SK-N-MC (cell line): ENCODE results near the gene LARGE1.

Experiments
- DNase-seq: peaks from one replicate; pipeline ENCODE4 v3.0.0-alpha.2; 2011; ENCODE audit warnings: low read depth, low spot score
- H3K27ac ChIP-seq: fragments of 200-600 bp; sonication (generic); 2 replicates; pipeline ENCODE4 v1.5.1; 2016; ENCODE audit warnings: mixed run types
- H3K36me3 ChIP-seq: fragments of 200-600 bp; sonication (generic); 2 replicates; pipeline ENCODE4 v1.6.1; 2017; ENCODE audit warnings: antibody characterized with exemption, low read length, mixed read lengths; ENCODE audit not compliant: insufficient read depth
- H3K4me3 ChIP-seq: fragments of 200-600 bp; sonication (generic); 2 replicates; pipeline ENCODE4 v1.5.1; 2016
- H3K9ac ChIP-seq: fragments of 200-600 bp; sonication (generic); 2 replicates; pipeline ENCODE4 v1.8.0; 2017; ENCODE audit warnings: mixed run types, mixed read lengths; ENCODE audit not compliant: insufficient read length
- H3K9me3 ChIP-seq: fragments of 200-600 bp; sonication (generic); 2 replicates; pipeline ENCODE4 v1.6.1; 2017; ENCODE audit warnings: low read depth, mild to moderate bottlenecking, antibody characterized with exemption, low read length, moderate library complexity, mixed read lengths
- EZH2 ChIP-seq: fragments of 200-600 bp; sonication (generic); IDR thresholded peaks from one replicate; pipeline ENCODE4 v1.6.1; 2017; ENCODE audit warnings: antibody characterized with exemption
- FOXP2 ChIP-seq: optimal IDR thresholded peaks from 2 replicates; pipeline ENCODE3; 2011; ENCODE audit warnings: mild to moderate bottlenecking, moderate library complexity; ENCODE audit not compliant: insufficient read depth; ENCODE audit errors: extremely low read length, control extremely low read depth
- POLR2AphosphoS5 ChIP-seq: IDR thresholded peaks from 2 replicates; pipeline ENCODE4 v1.6.1; 2012; ENCODE audit warnings: mild to moderate bottlenecking, low read depth, low read length, borderline replicate concordance

The LARGE1 gene

DNA sequence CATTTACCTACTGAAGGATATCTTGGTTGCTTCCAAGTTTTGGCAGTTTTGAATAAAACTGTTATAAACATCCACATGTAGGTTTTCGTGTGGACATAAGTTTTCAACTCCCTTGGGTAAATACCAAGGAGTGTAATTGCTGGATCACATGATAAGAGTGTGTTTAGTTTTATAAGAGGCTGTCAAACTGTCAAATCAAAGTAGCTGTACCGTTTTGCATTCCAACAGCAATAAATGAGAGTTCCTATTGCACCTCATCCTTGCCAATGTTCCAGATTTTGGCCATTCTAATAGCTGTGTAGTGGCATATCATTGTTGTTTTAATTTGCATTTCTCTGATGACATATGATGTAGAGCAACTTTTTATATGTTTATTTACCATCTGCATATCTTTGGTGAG lies 671.3 kb downstream of the LARGE1 start:
- no peak for DNase-seq
- Histone ChIP-seq H3K9ac (no peak overlapping the region), H3K27ac (no peak overlapping the region), H3K4me3 (no peak overlapping the region), H3K9me3 (no peaks in the 10 kb centered on the region), H3K36me3 (no peaks in the 10 kb centered on the region)
- TF ChIP-seq POLR2AphosphoS5 (no peak), EZH2 (no peak), FOXP2 (no peak)

DNA sequence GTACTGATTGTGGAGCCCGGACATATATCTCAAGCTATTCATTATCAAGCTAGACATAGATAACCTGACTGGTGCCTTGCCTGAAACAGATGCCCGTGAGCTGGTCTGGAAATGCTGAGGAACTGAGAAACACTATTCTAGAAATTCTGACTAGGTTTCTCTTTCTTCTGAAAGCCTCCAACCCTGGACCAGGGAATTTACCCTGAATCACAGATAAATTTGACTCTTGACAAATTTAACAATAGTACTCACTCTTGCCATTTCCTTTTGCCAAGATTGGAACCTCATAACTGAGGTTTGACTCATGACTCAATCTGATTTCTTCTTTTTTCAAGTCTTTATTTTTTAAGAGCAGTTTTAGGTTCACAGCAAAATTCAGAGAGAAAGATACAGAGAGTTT lies 672.5 kb downstream of the LARGE1 start:
- no peak overlapping the region for H3K9ac ChIP-seq
- TF ChIP-seq FOXP2 (no peak), POLR2AphosphoS5 (no peak), EZH2 (no peak)
- no peaks in the 10 kb centered on the region for H3K9me3 ChIP-seq
- H3K4me3 ChIP-seq, result no peak overlapping the region
- H3K27ac ChIP-seq, result no peak overlapping the region
- no peak for DNase-seq
- no peaks in the 10 kb centered on the region for H3K36me3 ChIP-seq

DNA sequence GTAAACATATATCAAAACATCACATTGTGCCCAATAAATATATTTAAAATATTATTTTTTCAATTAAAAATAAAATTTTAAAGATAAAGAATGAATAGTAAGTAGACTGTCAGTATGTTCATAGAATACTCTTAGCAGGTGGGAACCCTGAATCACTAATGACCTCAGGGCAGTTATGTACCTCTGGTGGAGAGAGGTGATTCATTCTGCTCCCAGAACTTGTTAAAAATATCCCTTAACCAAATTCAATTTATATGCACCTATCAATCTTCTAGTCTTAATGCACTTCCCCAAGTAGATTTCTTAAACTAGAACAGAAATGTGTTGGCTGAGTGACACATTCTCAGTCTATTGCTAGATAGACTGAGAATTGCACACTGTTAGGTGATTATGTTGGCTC lies 678.2 kb downstream of the LARGE1 start:
- no peak for TF ChIP-seq POLR2AphosphoS5
- TF ChIP-seq FOXP2, result no peak
- no peak for TF ChIP-seq EZH2
- no peak for DNase-seq
- H3K9me3 ChIP-seq, result no peaks in the 10 kb centered on the region

DNA sequence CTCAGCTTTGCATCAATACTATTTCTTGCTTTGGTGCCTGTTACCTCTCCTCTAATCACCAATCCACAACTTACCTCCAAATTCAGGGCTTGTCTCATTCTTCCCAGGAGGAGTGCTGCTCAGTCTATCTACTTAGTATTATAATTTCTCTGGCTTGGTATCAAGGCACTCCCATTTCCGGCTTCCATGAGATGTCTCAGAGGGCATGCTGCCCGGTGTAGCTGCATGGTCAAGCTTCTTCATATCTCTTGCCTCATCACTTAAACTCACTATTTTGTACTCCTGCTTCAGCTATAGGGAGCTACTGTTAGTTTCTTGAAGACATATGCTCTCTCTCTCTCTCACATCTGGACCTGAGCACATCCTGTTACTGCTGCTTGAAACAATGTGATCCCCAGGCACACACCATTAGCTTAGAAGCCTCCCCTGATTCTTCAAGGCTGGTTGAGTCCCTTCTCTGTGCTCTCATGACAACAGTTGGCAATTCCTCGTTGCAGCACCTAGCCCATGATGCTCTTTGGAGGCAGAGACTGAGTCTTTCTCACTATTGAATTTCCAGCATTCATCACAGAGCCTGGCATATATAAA lies 679.3 kb downstream of the LARGE1 start:
- Histone ChIP-seq H3K9ac (no peak overlapping the region), H3K9me3 (no peaks in the 10 kb centered on the region), H3K4me3 (no peak overlapping the region), H3K27ac (no peak overlapping the region), H3K36me3 (no peaks in the 10 kb centered on the region)
- TF ChIP-seq FOXP2 (no peak), POLR2AphosphoS5 (no peak), EZH2 (no peak)
- no peak for DNase-seq

More for the DNA sequence above, 678.2 kb downstream of the LARGE1 start:
- Histone ChIP-seq H3K27ac (no peak overlapping the region), H3K36me3 (no peaks in the 10 kb centered on the region), H3K4me3 (no peak overlapping the region), H3K9ac (no peak overlapping the region)

DNA sequence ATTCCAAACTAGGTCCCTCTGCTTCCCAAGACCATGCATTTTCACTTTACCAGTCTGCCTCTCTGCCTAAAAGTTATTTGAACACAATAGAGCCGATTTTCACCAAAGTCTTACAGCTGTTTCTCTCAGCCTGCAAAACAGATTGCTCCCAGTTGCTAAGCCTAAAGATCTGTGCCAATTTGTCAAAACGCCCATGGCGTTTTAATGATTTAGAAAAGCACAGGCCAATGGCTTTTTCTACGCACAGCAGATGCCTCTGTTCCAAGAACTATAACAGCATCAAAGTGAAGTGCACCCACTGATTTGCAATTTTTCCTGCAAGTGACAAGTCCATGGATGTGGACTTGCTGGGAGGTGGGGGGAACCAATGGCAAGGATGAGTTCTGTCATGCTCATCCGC lies 688.2 kb downstream of the LARGE1 start:
- TF ChIP-seq POLR2AphosphoS5, result no peak
- no peak for TF ChIP-seq FOXP2
- no peak for TF ChIP-seq EZH2

DNA sequence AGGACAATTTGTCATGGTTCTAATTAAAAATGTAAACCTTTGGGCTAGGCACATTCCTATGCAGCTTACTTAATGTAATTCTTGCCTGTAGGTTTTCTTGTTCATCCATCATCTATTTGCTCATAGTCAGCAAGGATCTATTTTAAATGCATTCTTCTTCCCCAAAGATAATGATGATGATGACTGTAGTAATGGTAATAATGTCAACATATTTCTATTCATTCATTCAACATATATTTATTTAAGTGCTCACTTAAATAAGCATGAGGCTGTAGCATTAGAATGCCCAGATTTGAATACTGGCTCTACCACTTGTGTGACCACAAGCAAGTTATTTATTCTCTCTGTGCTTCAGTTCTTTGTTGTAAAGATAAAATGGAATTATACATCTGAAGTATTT lies 692.5 kb downstream of the LARGE1 start:
- Histone ChIP-seq H3K4me3 (no peak overlapping the region), H3K36me3 (no peaks in the 10 kb centered on the region), H3K9ac (no peak overlapping the region), H3K27ac (no peak overlapping the region), H3K9me3 (no peaks in the 10 kb centered on the region)
- no peak for TF ChIP-seq EZH2
- no peak for TF ChIP-seq POLR2AphosphoS5
- TF ChIP-seq FOXP2, result no peak
- DNase-seq, result no peak

More for the DNA sequence above, 688.2 kb downstream of the LARGE1 start:
- DNase-seq, result no peak
- H3K9ac ChIP-seq, result no peak overlapping the region
- H3K4me3 ChIP-seq, result no peak overlapping the region
- H3K27ac ChIP-seq, result no peak overlapping the region
- no peaks in the 10 kb centered on the region for H3K36me3 ChIP-seq
- no peaks in the 10 kb centered on the region for H3K9me3 ChIP-seq

DNA sequence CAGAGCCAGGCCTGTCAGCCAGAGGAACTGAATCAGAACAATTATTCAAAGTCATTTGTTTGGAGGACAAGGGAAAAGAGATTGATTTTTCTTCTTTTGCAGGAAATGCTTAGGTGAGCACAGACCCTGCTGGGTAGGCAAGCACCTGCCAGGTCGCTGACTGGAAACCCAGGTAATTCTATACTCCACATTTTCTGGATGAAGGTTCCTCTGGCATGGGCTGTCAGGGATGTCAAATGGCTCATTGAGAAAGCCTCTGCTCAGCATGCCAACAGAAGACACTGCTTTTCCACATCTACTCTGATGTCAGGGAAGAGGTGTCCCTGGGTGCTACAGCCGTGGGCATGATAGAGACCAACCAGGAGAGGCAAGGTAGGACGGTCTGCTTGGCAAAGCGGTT lies 695.4 kb downstream of the LARGE1 start:
- H3K36me3 ChIP-seq, result no peaks in the 10 kb centered on the region
- DNase-seq, result no peak
- no peaks in the 10 kb centered on the region for H3K9me3 ChIP-seq
- H3K9ac ChIP-seq, result no peak overlapping the region
- TF ChIP-seq EZH2 (no peak), FOXP2 (no peak), POLR2AphosphoS5 (no peak)
- H3K4me3 ChIP-seq, result no peak overlapping the region
- H3K27ac ChIP-seq, result no peak overlapping the region
